ENCODE results near the gene FBXL3. TPM values are rescaled to one million over a fixed set of nuclear protein-coding genes. Genes with fewer than 3 reads are reported as not detected.

The FBXL3 gene
- total and polyA plus RNA-seq, 8 donors: 12.7 to 91.4 (median 19.0) TPM

- no peak overlapping the region for H3K4me3 ChIP-seq
- 90 to 92% (median 91%) methylated on average over 6 of the region's 6 CpGs for WGBS, 5 donors
- intact Hi-C loops (cut with DNase I; ENCODE audit: low total_unique reads): no loop called here
These were observed 52.9 kb downstream of the FBXL3 start for GRCh38 chr13:76973920-76974617.

GRCh38 chr13:76971851-76972829 is 54.8 kb downstream of the FBXL3 start:
- 36 to 49% (median 45%) methylated on average over 19 of the region's 19 CpGs for WGBS, 5 donors

More at GRCh38 chr13:76973920-76974617, 52.9 kb downstream of the FBXL3 start:
- Histone ChIP-seq H3K4me1 (peaks cover 0 to 7% (median 0%) of the 10 kb centered on the region in 4 donors), H3K27ac (no peak overlapping the region), H3K9me3 (no peaks in the 10 kb centered on the region), H3K36me3 (no peaks in the 10 kb centered on the region), H3K27me3 (peaks cover 0 to 13% (median 0%) of the 10 kb centered on the region in 3 donors)
- DNase-seq: no peak
- TF ChIP-seq POLR2A (IDR thresholded peaks at IDR 0.05): no peak
- TF ChIP-seq CTCF (IDR thresholded peaks at IDR 0.05): no peak
- no peak for TF ChIP-seq EP300 (IDR thresholded peaks at IDR 0.05)
- no peak for TF ChIP-seq POLR2AphosphoS5 (IDR thresholded peaks at IDR 0.05)

GRCh38 chr13:76971215-76971614 is 55.7 kb downstream of the FBXL3 start:
- H3K27me3 ChIP-seq: peaks cover 0 to 14% (median 0%) of the 10 kb centered on the region in 3 donors
- no peaks in the 10 kb centered on the region for H3K36me3 ChIP-seq
- no peak overlapping the region for H3K27ac ChIP-seq
- 50 to 58% (median 56%) methylated on average over 3 of the region's 3 CpGs for WGBS, 5 donors
- H3K4me3 ChIP-seq: no peak overlapping the region
- DNase-seq: no peak
- TF ChIP-seq POLR2A (IDR thresholded peaks at IDR 0.05) (no peak), EP300 (IDR thresholded peaks at IDR 0.05) (no peak), POLR2AphosphoS5 (IDR thresholded peaks at IDR 0.05) (no peak), CTCF (IDR thresholded peaks at IDR 0.05) (no peak)
- intact Hi-C loops (cut with DNase I; ENCODE audit: low total_unique reads): no loop called here
- H3K4me1 ChIP-seq: peaks cover 0 to 8% (median 2%) of the 10 kb centered on the region in 4 donors
- H3K9me3 ChIP-seq: no peaks in the 10 kb centered on the region

More at GRCh38 chr13:76971851-76972829, 54.8 kb downstream of the FBXL3 start:
- Histone ChIP-seq H3K27ac (no peak overlapping the region), H3K27me3 (peaks cover 0 to 14% (median 0%) of the 10 kb centered on the region in 3 donors), H3K36me3 (no peaks in the 10 kb centered on the region), H3K4me1 (peaks cover 0 to 7% (median 0%) of the 10 kb centered on the region in 4 donors), H3K9me3 (no peaks in the 10 kb centered on the region), H3K4me3 (no peak overlapping the region)
- DNase-seq: no peak
- TF ChIP-seq EP300 (IDR thresholded peaks at IDR 0.05) (no peak), CTCF (IDR thresholded peaks at IDR 0.05) (no peak), POLR2AphosphoS5 (IDR thresholded peaks at IDR 0.05) (no peak), POLR2A (IDR thresholded peaks at IDR 0.05) (no peak)
- intact Hi-C loops (cut with DNase I; ENCODE audit: low total_unique reads): no loop called here
